Measurements from ENCODE around the gene SLC38A6.

DNA sequence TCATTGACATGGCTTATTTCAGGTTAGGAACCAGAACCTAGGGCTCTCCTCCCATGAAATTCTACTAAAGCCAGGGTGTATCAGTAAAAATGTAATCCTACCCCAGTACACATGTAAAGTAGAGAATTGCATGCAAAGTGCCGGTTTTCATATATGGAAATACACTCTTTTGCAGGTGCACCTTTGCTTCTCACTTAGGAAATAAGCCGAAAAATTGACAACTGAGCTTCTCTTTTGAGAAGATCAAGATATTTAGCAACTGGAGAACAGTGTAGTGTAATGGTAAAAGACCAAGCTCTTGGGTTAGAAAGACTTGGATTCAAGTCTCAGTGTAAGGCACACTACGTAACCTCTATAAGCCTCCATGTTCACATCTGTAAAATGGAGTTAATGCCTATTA is 82.4 kb downstream of the SLC38A6 start:
- TF ChIP-seq, protein P1, sequence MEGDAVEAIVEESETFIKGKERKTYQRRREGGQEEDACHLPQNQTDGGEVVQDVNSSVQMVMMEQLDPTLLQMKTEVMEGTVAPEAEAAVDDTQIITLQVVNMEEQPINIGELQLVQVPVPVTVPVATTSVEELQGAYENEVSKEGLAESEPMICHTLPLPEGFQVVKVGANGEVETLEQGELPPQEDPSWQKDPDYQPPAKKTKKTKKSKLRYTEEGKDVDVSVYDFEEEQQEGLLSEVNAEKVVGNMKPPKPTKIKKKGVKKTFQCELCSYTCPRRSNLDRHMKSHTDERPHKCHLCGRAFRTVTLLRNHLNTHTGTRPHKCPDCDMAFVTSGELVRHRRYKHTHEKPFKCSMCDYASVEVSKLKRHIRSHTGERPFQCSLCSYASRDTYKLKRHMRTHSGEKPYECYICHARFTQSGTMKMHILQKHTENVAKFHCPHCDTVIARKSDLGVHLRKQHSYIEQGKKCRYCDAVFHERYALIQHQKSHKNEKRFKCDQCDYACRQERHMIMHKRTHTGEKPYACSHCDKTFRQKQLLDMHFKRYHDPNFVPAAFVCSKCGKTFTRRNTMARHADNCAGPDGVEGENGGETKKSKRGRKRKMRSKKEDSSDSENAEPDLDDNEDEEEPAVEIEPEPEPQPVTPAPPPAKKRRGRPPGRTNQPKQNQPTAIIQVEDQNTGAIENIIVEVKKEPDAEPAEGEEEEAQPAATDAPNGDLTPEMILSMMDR (conservative IDR thresholded peaks at IDR 0.05; ENCODE audit: low read depth in 2 of 2), result no peak
- no peak for TF ChIP-seq POLR2AphosphoS5 (IDR thresholded peaks at IDR 0.05; ENCODE audit: low read depth)
- TF ChIP-seq, protein P2, sequence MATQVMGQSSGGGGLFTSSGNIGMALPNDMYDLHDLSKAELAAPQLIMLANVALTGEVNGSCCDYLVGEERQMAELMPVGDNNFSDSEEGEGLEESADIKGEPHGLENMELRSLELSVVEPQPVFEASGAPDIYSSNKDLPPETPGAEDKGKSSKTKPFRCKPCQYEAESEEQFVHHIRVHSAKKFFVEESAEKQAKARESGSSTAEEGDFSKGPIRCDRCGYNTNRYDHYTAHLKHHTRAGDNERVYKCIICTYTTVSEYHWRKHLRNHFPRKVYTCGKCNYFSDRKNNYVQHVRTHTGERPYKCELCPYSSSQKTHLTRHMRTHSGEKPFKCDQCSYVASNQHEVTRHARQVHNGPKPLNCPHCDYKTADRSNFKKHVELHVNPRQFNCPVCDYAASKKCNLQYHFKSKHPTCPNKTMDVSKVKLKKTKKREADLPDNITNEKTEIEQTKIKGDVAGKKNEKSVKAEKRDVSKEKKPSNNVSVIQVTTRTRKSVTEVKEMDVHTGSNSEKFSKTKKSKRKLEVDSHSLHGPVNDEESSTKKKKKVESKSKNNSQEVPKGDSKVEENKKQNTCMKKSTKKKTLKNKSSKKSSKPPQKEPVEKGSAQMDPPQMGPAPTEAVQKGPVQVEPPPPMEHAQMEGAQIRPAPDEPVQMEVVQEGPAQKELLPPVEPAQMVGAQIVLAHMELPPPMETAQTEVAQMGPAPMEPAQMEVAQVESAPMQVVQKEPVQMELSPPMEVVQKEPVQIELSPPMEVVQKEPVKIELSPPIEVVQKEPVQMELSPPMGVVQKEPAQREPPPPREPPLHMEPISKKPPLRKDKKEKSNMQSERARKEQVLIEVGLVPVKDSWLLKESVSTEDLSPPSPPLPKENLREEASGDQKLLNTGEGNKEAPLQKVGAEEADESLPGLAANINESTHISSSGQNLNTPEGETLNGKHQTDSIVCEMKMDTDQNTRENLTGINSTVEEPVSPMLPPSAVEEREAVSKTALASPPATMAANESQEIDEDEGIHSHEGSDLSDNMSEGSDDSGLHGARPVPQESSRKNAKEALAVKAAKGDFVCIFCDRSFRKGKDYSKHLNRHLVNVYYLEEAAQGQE (IDR thresholded peaks at IDR 0.05; ENCODE audit: unreplicated experiment), result no peak
- TF ChIP-seq EZH2 (IDR thresholded peaks at IDR 0.05; ENCODE audit: low read depth, unreplicated experiment), result no peak
- TF ChIP-seq ZNF331 (CRISPR knock-in tag; IDR thresholded peaks at IDR 0.05; ENCODE audit: low read depth), result no peak
- no peak for TF ChIP-seq EZH2phosphoT487 (IDR thresholded peaks at IDR 0.05; ENCODE audit: unreplicated experiment)
- no peak for TF ChIP-seq CREB1 (CRISPR knock-in tag; IDR thresholded peaks at IDR 0.05; ENCODE audit: low read depth)
- no peak for TF ChIP-seq ZNF114 (CRISPR knock-in tag; IDR thresholded peaks at IDR 0.05)
- no peak for TF ChIP-seq JUNB (IDR thresholded peaks at IDR 0.05; ENCODE audit: unreplicated experiment)
- TF ChIP-seq, protein P3, sequence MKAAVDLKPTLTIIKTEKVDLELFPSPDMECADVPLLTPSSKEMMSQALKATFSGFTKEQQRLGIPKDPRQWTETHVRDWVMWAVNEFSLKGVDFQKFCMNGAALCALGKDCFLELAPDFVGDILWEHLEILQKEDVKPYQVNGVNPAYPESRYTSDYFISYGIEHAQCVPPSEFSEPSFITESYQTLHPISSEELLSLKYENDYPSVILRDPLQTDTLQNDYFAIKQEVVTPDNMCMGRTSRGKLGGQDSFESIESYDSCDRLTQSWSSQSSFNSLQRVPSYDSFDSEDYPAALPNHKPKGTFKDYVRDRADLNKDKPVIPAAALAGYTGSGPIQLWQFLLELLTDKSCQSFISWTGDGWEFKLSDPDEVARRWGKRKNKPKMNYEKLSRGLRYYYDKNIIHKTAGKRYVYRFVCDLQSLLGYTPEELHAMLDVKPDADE (IDR thresholded peaks at IDR 0.05), result no peak
